HFF-Myc (cell line): ENCODE results near the gene TNS2.
"Not testable (repeated sequence)": the region's sequence is repeated elsewhere in the genome, so short reads cannot be mapped to it uniquely, and the experiment has no call there.

ENCODE experiments used
- DNase-seq: peaks from one replicate; pipeline ENCODE4 v3.0.0-alpha.2; 2011; ENCODE audit warnings: low read depth; ENCODE audit errors: extremely low read depth
- H3K4me3 ChIP-seq: replicated peaks from 2 replicates; pipeline ENCODE4 v1.5.1; 2011; ENCODE audit warnings: low read depth, mild to moderate bottlenecking, control low read depth, low read length
- TF ChIP-seq, protein P1 (sequence below): IDR thresholded peaks from 2 replicates; pipeline ENCODE4 v1.5.1; 2012; ENCODE audit warnings: mild to moderate bottlenecking, low read depth, low read length, control low read depth; ENCODE audit errors: missing control alignments

TNS2 gene

DNA sequence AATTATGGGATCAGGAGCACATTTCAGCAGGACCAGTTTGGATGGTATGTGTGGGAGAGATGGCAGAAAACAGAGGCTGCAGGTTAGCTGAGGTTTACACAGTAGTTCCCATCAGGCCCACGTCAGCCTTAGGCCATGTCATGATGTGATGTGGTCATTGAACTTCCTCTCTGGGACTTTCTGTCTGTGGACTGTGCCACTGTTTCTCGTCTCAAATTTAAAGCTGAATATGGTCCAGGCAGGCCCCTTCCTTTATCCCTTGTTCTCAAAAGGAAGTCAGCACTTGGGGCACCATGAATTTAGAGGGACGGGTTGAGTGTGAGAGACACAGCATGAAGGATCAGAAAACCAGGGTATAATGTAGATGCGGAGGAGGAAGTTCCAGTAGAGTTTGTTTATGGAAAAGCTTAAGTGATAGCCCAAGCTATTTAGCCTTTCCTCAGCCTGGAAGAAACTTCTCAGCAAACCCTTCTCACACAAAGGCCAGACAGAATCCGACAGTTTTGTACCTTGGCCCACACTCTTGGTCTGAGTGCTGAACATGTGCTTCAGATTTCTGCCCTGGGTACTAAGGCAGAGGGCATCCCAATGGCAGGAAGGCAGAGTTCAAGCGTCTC is 44.0 kb downstream of the TNS2 start:
- no peak overlapping the region for H3K4me3 ChIP-seq
- TF ChIP-seq, protein P1, sequence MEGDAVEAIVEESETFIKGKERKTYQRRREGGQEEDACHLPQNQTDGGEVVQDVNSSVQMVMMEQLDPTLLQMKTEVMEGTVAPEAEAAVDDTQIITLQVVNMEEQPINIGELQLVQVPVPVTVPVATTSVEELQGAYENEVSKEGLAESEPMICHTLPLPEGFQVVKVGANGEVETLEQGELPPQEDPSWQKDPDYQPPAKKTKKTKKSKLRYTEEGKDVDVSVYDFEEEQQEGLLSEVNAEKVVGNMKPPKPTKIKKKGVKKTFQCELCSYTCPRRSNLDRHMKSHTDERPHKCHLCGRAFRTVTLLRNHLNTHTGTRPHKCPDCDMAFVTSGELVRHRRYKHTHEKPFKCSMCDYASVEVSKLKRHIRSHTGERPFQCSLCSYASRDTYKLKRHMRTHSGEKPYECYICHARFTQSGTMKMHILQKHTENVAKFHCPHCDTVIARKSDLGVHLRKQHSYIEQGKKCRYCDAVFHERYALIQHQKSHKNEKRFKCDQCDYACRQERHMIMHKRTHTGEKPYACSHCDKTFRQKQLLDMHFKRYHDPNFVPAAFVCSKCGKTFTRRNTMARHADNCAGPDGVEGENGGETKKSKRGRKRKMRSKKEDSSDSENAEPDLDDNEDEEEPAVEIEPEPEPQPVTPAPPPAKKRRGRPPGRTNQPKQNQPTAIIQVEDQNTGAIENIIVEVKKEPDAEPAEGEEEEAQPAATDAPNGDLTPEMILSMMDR: no peak
- no peak for DNase-seq

DNA sequence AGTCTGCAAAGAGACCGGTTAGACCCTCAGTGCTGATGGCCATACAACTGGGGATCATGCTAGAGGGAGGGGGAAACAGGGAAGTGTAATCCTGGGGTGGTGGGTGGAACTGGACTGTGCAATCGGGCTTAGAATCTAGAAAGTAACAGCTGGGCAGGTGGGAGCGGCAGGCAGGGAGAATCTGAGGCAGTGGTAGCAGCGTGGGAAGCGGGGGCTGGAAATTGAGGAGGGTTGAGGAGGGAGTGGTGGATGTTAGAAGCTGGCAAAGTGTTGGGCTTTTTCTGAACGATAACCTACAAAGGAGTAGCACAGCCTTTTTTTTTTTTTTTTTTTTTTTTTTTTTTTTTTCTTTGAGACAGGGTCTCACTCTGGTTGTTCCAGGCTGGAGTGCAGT is 44.5 kb downstream of the TNS2 start:
- no peak for DNase-seq
- no peak overlapping the region for H3K4me3 ChIP-seq
- TF ChIP-seq, protein P1: no peak

- not testable (repeated sequence) for H3K4me3 ChIP-seq, DNase-seq
These were observed 45.1 kb downstream of the TNS2 start for GRCh38 chr12:53094796-53095595.

DNA sequence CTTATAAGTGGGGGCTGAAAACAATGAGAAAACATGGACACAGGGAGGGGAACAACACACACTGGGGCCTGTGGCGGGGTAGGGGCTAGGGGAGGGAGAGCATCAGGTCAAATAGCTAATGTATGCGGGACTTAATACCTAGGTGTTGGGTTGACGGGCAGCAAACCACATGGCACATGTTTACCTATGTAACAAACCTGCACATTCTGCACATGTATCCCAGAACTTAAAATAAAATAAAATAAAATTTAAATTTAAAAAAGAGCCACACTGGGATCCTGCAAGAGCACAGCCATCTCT is 45.7 kb downstream of the TNS2 start:
- H3K4me3 ChIP-seq, DNase-seq: not testable (repeated sequence)

- peak overlapping the region; percentile 52 for H3K4me3 ChIP-seq
- TF ChIP-seq, protein P1: no peak
- DNase-seq: no peak
These were observed 46.4 kb downstream of the TNS2 start for GRCh38 chr12:53096089-53096741.

DNA sequence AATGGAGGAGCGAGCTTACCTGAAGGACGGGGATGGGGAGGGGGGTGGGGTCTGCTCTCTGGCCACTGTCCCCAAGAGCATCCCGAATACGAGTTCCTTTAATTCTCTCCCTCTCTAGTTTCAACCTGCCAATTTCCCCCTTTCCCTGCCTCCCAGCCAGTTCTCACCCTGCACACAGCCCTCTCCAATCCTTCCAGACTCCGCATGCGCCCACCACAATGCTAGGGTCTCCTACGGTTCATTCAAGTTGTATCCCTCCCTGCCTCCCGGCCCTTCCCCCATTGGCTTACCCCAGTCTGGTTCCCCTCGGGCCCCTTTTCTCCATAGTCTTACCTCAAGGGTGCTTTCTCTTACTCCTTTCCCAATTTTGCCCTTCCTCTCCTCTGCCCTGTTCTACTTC is 46.9 kb downstream of the TNS2 start:
- peak overlapping the region; percentile 52 for H3K4me3 ChIP-seq
- TF ChIP-seq, protein P1: no peak
- DNase-seq: no peak

- H3K4me3 ChIP-seq: peak overlapping the region; percentile 52
These were observed 47.3 kb downstream of the TNS2 start for GRCh38 chr12:53097207-53097563.

More at GRCh38 chr12:53097207-53097563, 47.3 kb downstream of the TNS2 start:
- no peak for DNase-seq
- TF ChIP-seq, protein P1: no peak
